PC-3 (cell line): ENCODE measurements around the gene H2BW2. TPM values are rescaled to one million over a fixed set of nuclear protein-coding genes. Genes with fewer than 3 reads are reported as not detected.

Source experiments
- ATAC-seq: fragments of 200-7000 bp; cut with Tn5 transposase; 2 replicates; pipeline ENCODE4 v1.9.1; 2020; ENCODE audit warnings: mild to moderate bottlenecking, moderate library complexity
- Bru-seq: library from RNA; stranded (reverse); fragments of 400-500 nt; gene quantifications from one replicate; lab custom pipeline; 2021; lab: Mats Ljungman, UMichigan
- BruChase-seq, 2 experiments: library from RNA; stranded (reverse); fragments of 400-500 nt; gene quantifications; one replicate each; lab custom pipeline; 2021; lab: Mats Ljungman, UMichigan
- BruUV-seq: library from RNA; stranded (reverse); fragments of 400-500 nt; replicated peaks from 2 replicates; lab custom pipeline; 2021; lab: Mats Ljungman, UMichigan
- CTCF ChIA-PET: fragments of 300-600 bp; sonication (Branson Sonifier 250); formaldehyde crosslinking; loops from one replicate; lab custom pipeline; 2022; ENCODE audit warnings: antibody characterized with exemption; lab: Charles Lee
- POLR2A ChIA-PET: fragments of 300-600 bp; sonication (Branson Sonifier 250); formaldehyde crosslinking; loops from one replicate; lab custom pipeline; 2022; ENCODE audit warnings: antibody characterized with exemption; ENCODE audit not compliant: unreplicated experiment; lab: Charles Lee
- DNase-seq: peaks from one replicate; pipeline ENCODE4 v3.0.0-alpha.2; 2015
- H2AFZ ChIP-seq: fragments of 300-600 bp; sonication (generic); 2 replicates; pipeline ENCODE4 v1.6.0; 2016; ENCODE audit warnings: antibody characterized with exemption, low read length
- H3F3A ChIP-seq: fragments of 300-600 bp; sonication (generic); one replicate; pipeline ENCODE4 v1.6.0; 2017; ENCODE audit warnings: antibody characterized with exemption, low read length, control low read depth, mild to moderate bottlenecking; ENCODE audit not compliant: unreplicated experiment
- H3K27ac ChIP-seq: fragments of 300-600 bp; sonication (generic); 2 replicates; pipeline ENCODE4 v1.5.1; 2016; ENCODE audit warnings: mild to moderate bottlenecking, low read length
- H3K27me3 ChIP-seq: fragments of 300-600 bp; sonication (generic); 2 replicates; pipeline ENCODE4 v1.6.1; 2016; ENCODE audit warnings: low read length, mixed read lengths
- H3K36me3 ChIP-seq: fragments of 300-600 bp; sonication (generic); 2 replicates; pipeline ENCODE4 v1.6.1; 2016; ENCODE audit warnings: low read depth, mixed run types, low read length, mixed read lengths
- H3K4me1 ChIP-seq: fragments of 300-600 bp; sonication (generic); 2 replicates; pipeline ENCODE4 v1.5.1; 2016; ENCODE audit warnings: low read length; ENCODE audit not compliant: insufficient read depth
- H3K4me2 ChIP-seq: fragments of 300-600 bp; sonication (generic); 2 replicates; pipeline ENCODE4 v1.6.0; 2016; ENCODE audit warnings: low read length
- H3K4me3 ChIP-seq: fragments of 300-600 bp; sonication (generic); 2 replicates; pipeline ENCODE4 v1.5.1; 2016; ENCODE audit warnings: mild to moderate bottlenecking, low read length, mixed read lengths
- H3K79me2 ChIP-seq: fragments of 300-600 bp; sonication (generic); 2 replicates; pipeline ENCODE4 v1.6.1; 2017; ENCODE audit warnings: low read length, mixed read lengths
- H3K9ac ChIP-seq: fragments of 300-600 bp; sonication (generic); 2 replicates; pipeline ENCODE4 v1.6.0; 2016; ENCODE audit warnings: mild to moderate bottlenecking, low read length
- H3K9me2 ChIP-seq: fragments of 300-600 bp; sonication (generic); replicated peaks from 2 replicates; pipeline ENCODE4 v1.6.1; 2016; ENCODE audit warnings: mixed run types, low read length, mixed read lengths
- H3K9me3 ChIP-seq: fragments of 300-600 bp; sonication (generic); 2 replicates; pipeline ENCODE4 v1.6.1; 2016; ENCODE audit warnings: low read length, mixed read lengths
- H4K20me1 ChIP-seq: fragments of 300-600 bp; sonication (generic); 2 replicates; pipeline ENCODE4 v1.6.1; 2016; ENCODE audit warnings: low read length, mixed read lengths
- EZH2 ChIP-seq: fragments of 300-600 bp; sonication (generic); IDR thresholded peaks from one replicate; pipeline ENCODE4 v1.6.1; 2017; ENCODE audit warnings: antibody characterized with exemption, mild to moderate bottlenecking, low read length; ENCODE audit not compliant: unreplicated experiment
- EZH2phosphoT487 ChIP-seq: fragments of 300-600 bp; sonication (generic); IDR thresholded peaks from 2 replicates; pipeline ENCODE4 v1.6.1; 2018; ENCODE audit warnings: mild to moderate bottlenecking, antibody characterized with exemption, low read length, borderline replicate concordance
- intact Hi-C: fragments of 100-400 bp; cut with micrococcal nuclease; formaldehyde crosslinking; loops from 2 replicates; pipeline ENCODE4 v1.9.0; 2023
- long read RNA-seq: library from polyadenylated mRNA; unstranded; transcript quantifications from one replicate; pipeline ENCODE4 v2.0.0, GENCODE V29; 2021; ENCODE audit not compliant: unreplicated experiment
- total RNA-seq: library from RNA; depleted of rRNA; stranded (reverse); fragments of >200 nt; gene quantifications from 2 replicates; pipeline ENCODE4 v1.2.3, GENCODE V29; 2014; rRNA removed
- TF ChIP-seq, protein P1 (sequence below): fragments of 300-600 bp; sonication (generic); conservative IDR thresholded peaks from 2 replicates; pipeline ENCODE4 v1.5.1; 2017; ENCODE audit warnings: antibody characterized with exemption, low read depth, mild to moderate bottlenecking, low read length

Gene H2BW2
- total RNA-seq (not detected in 2 replicates), Bru-seq, nascent RNA (not detected), BruChase-seq, experiment 1, labeled RNA remaining after a 6-hour chase (not detected), BruChase-seq, experiment 2, labeled RNA remaining after a 2-hour chase (not detected)
- long read RNA-seq, result 0 reads

- no peak within 1 kb of the TSS for H3K4me2 ChIP-seq
- no peak for ATAC-seq
- no peaks in the 10 kb centered on the region for H4K20me1 ChIP-seq
- ChIA-PET POLR2A (no interaction called here), CTCF (no interaction called here)
- TF ChIP-seq EZH2phosphoT487, result no peak
- TF ChIP-seq, protein P1, sequence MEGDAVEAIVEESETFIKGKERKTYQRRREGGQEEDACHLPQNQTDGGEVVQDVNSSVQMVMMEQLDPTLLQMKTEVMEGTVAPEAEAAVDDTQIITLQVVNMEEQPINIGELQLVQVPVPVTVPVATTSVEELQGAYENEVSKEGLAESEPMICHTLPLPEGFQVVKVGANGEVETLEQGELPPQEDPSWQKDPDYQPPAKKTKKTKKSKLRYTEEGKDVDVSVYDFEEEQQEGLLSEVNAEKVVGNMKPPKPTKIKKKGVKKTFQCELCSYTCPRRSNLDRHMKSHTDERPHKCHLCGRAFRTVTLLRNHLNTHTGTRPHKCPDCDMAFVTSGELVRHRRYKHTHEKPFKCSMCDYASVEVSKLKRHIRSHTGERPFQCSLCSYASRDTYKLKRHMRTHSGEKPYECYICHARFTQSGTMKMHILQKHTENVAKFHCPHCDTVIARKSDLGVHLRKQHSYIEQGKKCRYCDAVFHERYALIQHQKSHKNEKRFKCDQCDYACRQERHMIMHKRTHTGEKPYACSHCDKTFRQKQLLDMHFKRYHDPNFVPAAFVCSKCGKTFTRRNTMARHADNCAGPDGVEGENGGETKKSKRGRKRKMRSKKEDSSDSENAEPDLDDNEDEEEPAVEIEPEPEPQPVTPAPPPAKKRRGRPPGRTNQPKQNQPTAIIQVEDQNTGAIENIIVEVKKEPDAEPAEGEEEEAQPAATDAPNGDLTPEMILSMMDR, result no peak
- no peak for TF ChIP-seq EZH2
- intact Hi-C loops, result no loop called here
- H3K9ac ChIP-seq, result no peak within 1 kb of the TSS
- no peaks in the 10 kb centered on the region for H3K4me1 ChIP-seq
- BruUV-seq, result no TSS peak
- H3K27me3 ChIP-seq, result peaks cover 66% of the 10 kb centered on the region
- no peak for DNase-seq
- no peaks in the 10 kb centered on the region for H3K9me2 ChIP-seq
- no peak within 1 kb of the TSS for H3K4me3 ChIP-seq
- no peaks in the 10 kb centered on the region for H3F3A ChIP-seq
- no peak within 1 kb of the TSS for H2AFZ ChIP-seq
- no peaks in the 10 kb centered on the region for H3K79me2 ChIP-seq
- no peaks in the 10 kb centered on the region for H3K9me3 ChIP-seq
- H3K27ac ChIP-seq, result no peak within 1 kb of the TSS
- H3K36me3 ChIP-seq, result no peaks in the 10 kb centered on the region
Measured at GRCh38 chrX:104039689-104040505, at the start of gene H2BW2. Gene H2BW2 (plus strand): TSS chrX:104039956. CDS start chrX:104039995, 39 bp downstream.

DNA sequence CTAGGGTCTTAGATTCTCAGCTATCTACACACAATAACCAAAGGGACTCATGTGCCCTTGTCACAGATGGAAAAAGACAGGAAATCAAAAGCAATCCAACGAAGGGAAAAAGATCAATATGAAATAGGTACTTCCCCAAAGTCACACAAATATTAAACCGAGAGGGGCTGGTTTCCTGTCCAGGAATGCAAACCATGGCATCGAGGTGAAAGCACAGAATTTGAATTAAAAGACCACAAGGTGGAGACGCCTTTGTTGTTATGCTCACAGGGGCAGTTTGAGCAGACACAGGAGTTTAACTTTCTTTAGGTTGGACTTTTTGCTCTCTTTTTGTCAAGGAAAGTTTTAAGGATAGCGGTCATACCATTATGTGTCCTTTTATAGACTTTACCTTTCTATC lies 40.5 kb upstream of the H2BW2 start:
- ChIA-PET POLR2A (no interaction called here), CTCF (no interaction called here)
- Histone ChIP-seq H3K27ac (no peak overlapping the region), H3K79me2 (no peaks in the 10 kb centered on the region), H4K20me1 (no peaks in the 10 kb centered on the region), H2AFZ (no peak overlapping the region), H3K36me3 (no peaks in the 10 kb centered on the region), H3K27me3 (peaks cover 74% of the 10 kb centered on the region), H3F3A (no peaks in the 10 kb centered on the region), H3K9ac (no peak overlapping the region), H3K9me3 (no peaks in the 10 kb centered on the region), H3K9me2 (no peaks in the 10 kb centered on the region), H3K4me2 (no peak overlapping the region), H3K4me1 (no peaks in the 10 kb centered on the region), H3K4me3 (no peak overlapping the region)
- TF ChIP-seq EZH2phosphoT487 (no peak), EZH2 (no peak)
- TF ChIP-seq, protein P1, result no peak
- BruUV-seq, result no TSS peak
- DNase-seq (no peak), ATAC-seq (no peak)
- intact Hi-C loops, result no loop called here

DNA sequence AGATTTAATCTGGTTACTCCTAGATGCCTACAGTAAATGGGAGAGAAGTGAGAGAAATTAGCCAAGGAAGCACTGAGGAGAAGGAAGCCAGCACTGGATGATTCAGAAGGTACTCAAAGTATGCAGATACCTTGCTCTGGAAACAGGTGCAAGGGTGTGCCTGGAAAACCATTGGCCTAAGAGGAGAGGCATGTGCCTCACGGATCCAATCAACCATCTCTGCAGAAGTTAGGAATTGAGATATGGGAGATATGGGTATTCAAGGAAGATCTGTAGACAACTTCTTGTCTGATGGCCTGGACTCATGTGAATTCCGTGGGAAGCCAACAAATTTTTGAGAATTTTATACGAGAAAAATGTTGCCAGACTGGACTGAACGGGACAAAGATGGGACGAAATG lies 30.9 kb upstream of the H2BW2 start:
- H3K4me1 ChIP-seq, result no peaks in the 10 kb centered on the region
- H3K36me3 ChIP-seq, result no peaks in the 10 kb centered on the region
- no peak overlapping the region for H3K27ac ChIP-seq
- no peaks in the 10 kb centered on the region for H4K20me1 ChIP-seq
- no peaks in the 10 kb centered on the region for H3K9me2 ChIP-seq
- POLR2A ChIA-PET, result no interaction called here
- no peak for DNase-seq
- H3K4me2 ChIP-seq, result no peak overlapping the region
- no peak overlapping the region for H2AFZ ChIP-seq
- no peaks in the 10 kb centered on the region for H3K9me3 ChIP-seq
- no peak overlapping the region for H3K9ac ChIP-seq
- BruUV-seq, result no TSS peak
- TF ChIP-seq EZH2phosphoT487, result no peak
- TF ChIP-seq, protein P1, result no peak
- no peak for TF ChIP-seq EZH2
- H3K27me3 ChIP-seq, result peaks cover 86% of the 10 kb centered on the region
- intact Hi-C loops, result no loop called here
- H3K4me3 ChIP-seq, result no peak overlapping the region
- H3F3A ChIP-seq, result no peaks in the 10 kb centered on the region
- no peaks in the 10 kb centered on the region for H3K79me2 ChIP-seq
- CTCF ChIA-PET, result no interaction called here
- ATAC-seq, result no peak
